LNCAP (cell line): ENCODE measurements around the gene CADM3.

Experiments used
- TF ChIP-seq, protein P1 (sequence below): fragments of 450-650 bp; IDR thresholded peaks from 2 replicates; pipeline ENCODE4 v1.5.1; 2017; ENCODE audit warnings: mild to moderate bottlenecking

CADM3 gene

DNA sequence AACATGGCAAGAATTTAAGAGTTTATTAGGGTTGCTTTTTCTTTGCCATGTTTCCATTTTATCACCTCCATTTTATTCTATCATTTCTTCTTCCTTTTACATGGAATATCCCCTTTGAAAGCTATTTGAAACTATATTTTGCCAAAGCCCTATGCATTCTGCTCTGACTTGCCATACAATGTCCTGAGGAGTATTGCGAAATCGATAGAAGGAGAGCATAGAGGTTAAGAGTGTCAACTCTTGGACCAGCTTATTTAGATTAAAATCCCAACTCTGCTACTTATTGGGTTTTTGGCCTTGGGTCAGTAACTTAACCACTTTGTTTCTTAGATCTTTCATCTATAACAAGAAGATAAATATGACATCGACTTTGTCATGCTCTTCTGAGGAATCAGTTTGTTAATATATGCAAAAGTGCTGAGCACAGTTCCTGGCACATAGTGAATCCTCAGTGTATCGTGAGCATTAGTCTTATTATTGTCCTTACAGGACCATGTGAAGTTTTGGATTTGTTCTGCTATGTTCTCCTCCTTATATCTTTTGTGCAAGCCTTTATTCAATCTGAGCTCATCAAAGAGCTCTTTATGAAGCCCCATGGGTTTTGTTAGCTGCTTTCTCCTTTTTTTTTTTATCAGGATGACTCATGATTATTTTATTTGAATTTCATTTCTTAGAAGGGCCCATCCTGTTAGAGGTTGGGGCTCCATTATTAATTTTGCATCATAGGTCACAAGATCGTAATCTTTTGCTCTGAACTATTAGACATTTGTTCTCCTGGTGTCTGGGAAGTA is 50.9 kb downstream of the CADM3 start:
- TF ChIP-seq, protein P1, sequence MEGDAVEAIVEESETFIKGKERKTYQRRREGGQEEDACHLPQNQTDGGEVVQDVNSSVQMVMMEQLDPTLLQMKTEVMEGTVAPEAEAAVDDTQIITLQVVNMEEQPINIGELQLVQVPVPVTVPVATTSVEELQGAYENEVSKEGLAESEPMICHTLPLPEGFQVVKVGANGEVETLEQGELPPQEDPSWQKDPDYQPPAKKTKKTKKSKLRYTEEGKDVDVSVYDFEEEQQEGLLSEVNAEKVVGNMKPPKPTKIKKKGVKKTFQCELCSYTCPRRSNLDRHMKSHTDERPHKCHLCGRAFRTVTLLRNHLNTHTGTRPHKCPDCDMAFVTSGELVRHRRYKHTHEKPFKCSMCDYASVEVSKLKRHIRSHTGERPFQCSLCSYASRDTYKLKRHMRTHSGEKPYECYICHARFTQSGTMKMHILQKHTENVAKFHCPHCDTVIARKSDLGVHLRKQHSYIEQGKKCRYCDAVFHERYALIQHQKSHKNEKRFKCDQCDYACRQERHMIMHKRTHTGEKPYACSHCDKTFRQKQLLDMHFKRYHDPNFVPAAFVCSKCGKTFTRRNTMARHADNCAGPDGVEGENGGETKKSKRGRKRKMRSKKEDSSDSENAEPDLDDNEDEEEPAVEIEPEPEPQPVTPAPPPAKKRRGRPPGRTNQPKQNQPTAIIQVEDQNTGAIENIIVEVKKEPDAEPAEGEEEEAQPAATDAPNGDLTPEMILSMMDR = no peak

DNA sequence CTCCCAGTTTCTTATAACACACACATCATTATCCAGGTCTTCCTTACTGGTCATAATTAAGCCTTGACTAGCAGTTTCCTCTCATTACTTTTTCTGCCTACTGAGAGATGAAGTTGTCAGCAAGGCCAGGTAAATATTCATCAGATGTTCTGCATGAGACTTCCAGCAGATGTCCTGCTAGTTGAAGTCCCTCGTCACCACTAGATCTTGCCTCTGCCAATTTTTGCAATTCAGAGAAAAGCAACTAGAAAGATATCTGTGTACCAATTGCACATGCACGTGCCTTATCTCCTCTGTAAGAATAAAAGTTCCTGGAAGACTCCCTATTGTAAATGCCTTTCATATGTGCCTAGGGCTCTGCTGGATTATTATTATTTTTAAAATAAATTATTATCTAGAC is 51.6 kb downstream of the CADM3 start:
- TF ChIP-seq, protein P1 = no peak

DNA sequence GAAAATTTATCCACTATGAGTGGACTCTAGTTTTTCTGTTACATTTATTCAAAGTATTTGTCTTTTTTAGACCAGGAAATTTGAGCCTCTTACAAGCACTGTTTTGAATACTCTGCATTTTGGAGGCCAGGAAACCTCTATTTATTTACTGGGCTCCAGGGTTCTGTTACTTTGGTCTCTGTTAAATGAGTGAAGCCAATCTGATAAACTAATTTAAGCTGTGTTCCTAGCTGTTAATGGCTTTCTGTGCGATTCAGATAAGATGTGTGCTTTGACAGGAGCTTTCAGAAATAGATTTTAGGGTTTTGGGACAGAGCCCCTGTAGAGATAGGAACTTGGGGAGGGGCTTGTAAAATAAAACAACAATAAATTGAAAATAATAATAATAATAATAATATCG is 57.1 kb downstream of the CADM3 start:
- TF ChIP-seq, protein P1 = no peak

DNA sequence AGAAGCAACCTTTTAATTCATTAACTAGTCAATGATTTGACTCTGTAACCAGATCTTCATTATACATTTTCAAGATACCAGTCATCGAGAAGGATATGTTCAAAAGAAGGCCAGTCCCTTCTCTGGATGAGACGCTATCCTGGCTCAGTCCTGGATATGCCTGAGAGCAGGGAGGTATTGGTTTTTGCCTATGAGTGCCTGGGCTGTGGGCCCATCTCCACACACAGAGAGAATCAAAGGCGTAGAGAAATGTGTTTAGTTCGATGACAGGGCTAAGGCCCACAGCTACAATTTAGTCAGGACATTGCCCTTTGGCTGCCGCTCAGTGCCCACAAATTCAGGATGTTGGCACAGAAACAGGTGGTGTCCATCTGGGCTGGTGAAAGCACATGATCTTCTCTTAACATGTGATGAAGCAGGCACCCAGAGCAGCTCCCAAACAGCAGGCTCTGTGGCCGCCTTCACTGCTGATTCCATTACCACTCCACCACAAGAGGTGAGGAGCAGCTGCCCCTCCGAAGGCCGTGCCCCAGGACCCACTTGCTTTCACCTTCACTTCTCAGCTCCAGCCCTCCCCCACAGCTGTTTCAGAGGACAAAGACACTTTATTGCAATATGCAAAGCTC is 58.0 kb downstream of the CADM3 start:
- TF ChIP-seq, protein P1 = no peak

DNA sequence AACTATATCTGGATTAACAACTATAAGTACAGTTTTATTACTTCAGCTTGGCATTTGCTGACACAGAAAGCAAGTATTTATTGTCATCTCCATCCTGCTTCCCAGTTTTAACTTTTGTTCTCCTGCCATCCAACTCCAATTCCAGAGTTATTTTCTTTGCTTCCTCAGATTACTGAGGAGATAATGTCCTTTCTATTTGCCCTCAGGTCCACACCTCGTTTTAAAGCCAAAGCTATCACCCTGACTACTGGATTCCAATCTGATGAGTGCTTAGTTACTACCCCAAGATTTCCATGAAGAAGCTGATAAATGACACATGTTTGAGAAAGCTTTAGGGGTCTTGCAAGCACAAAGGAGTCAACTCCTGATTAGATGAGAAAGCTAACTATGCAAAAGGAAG is 58.5 kb downstream of the CADM3 start:
- TF ChIP-seq, protein P1 = no peak

DNA sequence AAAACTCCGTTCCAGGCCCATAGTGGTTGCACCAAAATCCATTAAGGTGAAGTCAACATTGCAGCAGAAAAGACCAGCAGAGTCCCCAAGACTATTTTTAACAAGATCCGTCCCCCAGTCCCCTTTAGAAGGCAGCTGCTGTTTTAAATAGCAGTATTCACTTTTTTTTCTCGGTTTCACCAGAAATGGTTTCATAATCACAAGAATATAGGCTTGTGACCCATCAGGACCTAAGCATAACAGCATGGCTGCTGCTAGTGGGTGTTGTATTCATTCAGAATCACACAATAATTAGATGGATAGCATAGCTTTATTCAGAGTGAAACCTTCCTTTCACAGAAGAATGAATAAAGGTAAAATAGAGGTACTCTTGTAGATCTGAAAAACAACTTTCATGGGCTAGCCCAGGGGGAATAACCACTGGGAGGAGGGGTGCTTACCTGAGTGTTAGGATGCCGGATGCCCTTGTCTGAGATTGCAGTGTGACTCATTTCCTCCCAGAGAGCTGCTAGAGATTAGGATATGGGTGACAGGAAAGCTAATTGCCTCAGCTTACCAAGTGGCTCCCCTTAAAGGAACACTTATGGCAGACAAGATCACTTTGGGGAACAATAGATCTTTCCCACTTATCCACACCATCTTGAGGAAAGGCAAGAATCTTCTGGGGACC is 68.3 kb downstream of the CADM3 start:
- TF ChIP-seq, protein P1 = no peak

DNA sequence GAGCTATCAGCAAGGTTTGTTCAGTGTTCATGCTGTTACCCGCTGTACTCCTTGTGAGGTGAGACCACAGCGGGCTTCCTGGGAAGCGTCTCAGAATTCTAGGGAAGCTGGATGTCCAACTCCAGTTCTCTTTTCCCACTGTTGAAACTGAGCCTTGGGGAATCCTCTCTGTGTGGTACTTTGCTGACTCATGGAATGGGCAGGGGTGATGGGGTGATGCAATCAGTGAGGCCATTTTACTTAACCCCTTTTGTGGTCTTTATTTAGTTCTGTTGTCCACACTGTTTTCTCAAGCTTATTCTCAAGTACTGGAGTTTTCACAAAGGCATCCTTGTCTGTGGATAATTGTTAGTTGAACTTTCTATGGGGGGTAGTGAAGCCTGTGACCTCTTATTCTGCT is 75.9 kb downstream of the CADM3 start:
- TF ChIP-seq, protein P1 = no peak
